ENCODE results near the gene STT3A.
"Not testable (repeated sequence)": the region's sequence is repeated elsewhere in the genome, so short reads cannot be mapped to it uniquely, and the experiment has no call there.

DNA sequence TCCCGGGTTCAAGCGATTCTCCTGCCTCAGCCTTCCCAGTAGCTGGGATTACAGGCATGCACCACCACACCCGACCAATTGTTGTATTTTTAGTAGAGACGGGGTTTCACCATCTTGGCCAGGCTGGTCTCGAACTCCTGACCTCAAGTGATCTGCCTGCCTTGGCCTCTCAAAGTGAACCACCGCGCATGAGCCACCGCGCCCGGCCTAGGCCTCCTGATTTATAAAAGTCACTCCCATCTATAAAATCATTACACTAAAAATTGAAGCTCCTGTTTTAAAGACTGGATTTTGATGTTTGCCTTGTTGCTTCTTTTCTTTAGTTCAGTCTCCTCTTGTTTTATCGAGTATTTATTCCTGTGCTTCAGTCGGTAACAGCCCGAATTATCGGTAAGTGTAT lies 15.5 kb upstream of the STT3A start:
- TF ChIP-seq CTCF (IDR thresholded peaks at IDR 0.05 in 2 of 3, conservative IDR thresholded peaks at IDR 0.05 in 1 of 3; ENCODE audit: control insufficient read depth in 2 of 3, extremely low read depth in 1 of 3, insufficient read depth in 1 of 3, low read depth in 3 of 3, low read length in 3 of 3); POLR2A (IDR thresholded peaks at IDR 0.05; ENCODE audit: low read depth, low read length); RB1 (IDR thresholded peaks at IDR 0.05; ENCODE audit: borderline replicate concordance); MTA3 (IDR thresholded peaks at IDR 0.05; ENCODE audit: borderline replicate concordance, low read length); EZH2 (IDR thresholded peaks at IDR 0.05; ENCODE audit: borderline replicate concordance, control insufficient read depth, low read depth, low read length); EED (IDR thresholded peaks at IDR 0.05; ENCODE audit: low read depth); WRNIP1 (IDR thresholded peaks at IDR 0.05; ENCODE audit: borderline replicate concordance, low read depth, low read length); GATAD2B (conservative IDR thresholded peaks at IDR 0.05; ENCODE audit: low read depth); YY1 (IDR thresholded peaks at IDR 0.05; ENCODE audit: low read depth, low read length): not testable (repeated sequence)

Data from GM12878 (cell line).